ENCODE measurements around the gene EXD3.
"Not testable (repeated sequence)": the region's sequence is repeated elsewhere in the genome, so short reads cannot be mapped to it uniquely, and the experiment has no call there.

Gene EXD3

DNA sequence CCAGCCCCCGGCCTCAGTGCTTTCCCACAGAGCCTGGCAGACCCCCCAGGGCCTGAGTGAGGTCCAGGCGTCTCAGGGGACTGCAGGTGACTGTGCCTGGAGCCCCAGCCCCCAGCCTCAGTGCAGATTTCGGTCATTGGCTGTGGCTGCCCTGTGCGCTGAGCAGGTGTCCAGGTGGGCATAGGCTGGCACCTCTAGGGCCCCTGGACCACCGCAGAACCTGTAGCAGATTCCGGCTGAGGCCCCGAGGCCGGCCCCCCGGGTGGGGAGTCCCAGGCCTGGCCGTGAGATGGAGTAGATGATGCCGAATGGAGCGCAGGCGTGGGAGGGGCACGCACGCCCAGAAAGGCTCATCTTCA is 12.1 kb downstream of the EXD3 start:
- H3K4me3 ChIP-seq (ENCODE audit: low read depth, low read length), result no peak overlapping the region
- TF ChIP-seq, protein P1, sequence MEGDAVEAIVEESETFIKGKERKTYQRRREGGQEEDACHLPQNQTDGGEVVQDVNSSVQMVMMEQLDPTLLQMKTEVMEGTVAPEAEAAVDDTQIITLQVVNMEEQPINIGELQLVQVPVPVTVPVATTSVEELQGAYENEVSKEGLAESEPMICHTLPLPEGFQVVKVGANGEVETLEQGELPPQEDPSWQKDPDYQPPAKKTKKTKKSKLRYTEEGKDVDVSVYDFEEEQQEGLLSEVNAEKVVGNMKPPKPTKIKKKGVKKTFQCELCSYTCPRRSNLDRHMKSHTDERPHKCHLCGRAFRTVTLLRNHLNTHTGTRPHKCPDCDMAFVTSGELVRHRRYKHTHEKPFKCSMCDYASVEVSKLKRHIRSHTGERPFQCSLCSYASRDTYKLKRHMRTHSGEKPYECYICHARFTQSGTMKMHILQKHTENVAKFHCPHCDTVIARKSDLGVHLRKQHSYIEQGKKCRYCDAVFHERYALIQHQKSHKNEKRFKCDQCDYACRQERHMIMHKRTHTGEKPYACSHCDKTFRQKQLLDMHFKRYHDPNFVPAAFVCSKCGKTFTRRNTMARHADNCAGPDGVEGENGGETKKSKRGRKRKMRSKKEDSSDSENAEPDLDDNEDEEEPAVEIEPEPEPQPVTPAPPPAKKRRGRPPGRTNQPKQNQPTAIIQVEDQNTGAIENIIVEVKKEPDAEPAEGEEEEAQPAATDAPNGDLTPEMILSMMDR (IDR thresholded peaks at IDR 0.05; ENCODE audit: low read depth, low read length, missing control alignments), result no peak
- no peak for DNase-seq (ENCODE audit: low read depth)

DNA sequence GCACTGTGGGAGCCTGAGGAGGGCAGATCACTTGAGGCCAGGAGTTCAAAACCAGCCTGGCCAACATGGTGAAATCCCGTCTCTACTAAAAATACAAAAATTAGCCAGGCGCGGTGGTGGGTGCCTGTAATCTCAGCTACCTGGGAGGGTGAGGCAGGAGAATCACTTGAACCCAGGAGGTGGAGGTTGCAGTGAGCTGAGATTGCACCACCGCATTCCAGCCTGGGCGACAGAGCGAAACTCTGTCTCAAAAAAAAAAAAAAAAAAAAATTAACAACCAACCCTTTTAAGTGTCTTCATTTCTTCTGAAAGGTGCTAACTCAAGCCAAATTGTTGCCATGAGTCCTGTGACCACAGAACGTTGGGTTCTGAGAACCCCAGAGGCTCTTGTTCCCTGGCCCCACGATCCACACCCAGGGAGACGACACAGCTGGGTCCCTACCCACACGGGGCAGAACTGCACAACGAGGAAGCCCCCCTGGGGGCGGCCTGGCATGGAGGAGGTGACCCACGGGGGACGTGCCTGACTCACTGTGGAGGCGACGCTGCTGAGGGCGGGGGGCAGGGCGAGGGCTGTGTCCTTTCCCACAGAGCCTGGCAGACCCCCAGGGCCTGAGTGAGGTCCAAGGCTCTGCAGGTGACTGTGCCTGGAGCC is 12.6 kb downstream of the EXD3 start:
- H3K4me3 ChIP-seq (ENCODE audit: low read depth, low read length); DNase-seq (ENCODE audit: low read depth): not testable (repeated sequence)

DNA sequence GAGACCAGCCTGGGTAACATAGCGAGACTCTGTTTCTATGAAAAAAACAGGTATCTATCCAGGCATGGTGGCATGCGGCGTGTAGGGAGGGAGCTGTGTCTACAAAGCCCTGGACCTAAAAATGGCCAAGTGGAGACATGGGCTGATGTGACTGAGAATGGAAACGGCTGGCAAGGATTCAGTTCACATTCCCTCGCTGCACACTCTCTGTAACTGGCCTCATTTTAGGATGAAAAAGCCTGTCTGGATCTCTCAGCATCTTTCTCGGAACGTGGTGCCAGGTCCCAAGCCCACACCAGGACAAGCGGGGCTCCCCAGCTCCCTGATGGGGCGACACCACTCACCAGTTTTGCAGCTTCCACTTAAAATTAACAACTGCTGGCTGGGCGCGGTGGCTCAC is 13.4 kb downstream of the EXD3 start:
- DNase-seq (ENCODE audit: low read depth), result no peak
- TF ChIP-seq, protein P1 (IDR thresholded peaks at IDR 0.05; ENCODE audit: low read depth, low read length, missing control alignments), result no peak
- no peak overlapping the region for H3K4me3 ChIP-seq (ENCODE audit: low read depth, low read length)

DNA sequence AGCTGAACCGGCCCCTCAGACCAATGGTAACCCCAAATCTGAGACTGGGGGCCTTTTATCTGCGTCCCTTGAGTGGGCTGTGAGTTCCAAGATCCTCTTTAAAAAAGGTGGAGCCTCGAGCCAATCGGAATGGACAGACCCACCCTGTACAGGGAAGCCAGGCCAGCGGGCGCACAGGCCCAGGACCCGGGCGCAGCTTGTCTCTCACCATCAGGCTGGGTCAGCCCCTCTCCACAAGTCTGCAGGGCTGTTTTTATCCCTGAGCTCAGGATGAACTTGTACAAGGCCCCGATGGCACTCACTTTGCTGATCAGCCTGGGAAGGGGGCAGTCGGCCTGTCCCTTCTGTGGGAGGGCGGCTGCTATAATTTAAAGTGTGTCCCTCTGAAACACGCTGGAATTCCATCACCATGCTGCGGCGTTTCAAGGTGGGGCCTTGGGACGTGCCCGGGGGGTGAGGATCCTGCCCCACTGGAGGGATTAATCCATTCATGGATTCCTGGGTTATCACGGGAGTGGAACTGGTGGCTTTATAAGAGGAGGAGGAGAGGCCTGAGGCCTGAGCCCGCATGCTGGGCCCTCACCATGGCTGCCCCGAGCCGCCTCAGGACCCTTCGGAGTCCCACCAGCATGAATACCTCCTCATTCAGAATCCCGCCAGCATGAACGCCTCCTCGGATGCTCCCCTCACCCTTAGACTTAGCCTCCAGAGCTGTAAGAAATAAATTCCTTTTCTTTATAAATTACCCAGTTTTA is 14.1 kb downstream of the EXD3 start:
- no peak for DNase-seq (ENCODE audit: low read depth)
- H3K4me3 ChIP-seq (ENCODE audit: low read depth, low read length), result no peak overlapping the region
- TF ChIP-seq, protein P1 (IDR thresholded peaks at IDR 0.05; ENCODE audit: low read depth, low read length, missing control alignments), result no peak

DNA sequence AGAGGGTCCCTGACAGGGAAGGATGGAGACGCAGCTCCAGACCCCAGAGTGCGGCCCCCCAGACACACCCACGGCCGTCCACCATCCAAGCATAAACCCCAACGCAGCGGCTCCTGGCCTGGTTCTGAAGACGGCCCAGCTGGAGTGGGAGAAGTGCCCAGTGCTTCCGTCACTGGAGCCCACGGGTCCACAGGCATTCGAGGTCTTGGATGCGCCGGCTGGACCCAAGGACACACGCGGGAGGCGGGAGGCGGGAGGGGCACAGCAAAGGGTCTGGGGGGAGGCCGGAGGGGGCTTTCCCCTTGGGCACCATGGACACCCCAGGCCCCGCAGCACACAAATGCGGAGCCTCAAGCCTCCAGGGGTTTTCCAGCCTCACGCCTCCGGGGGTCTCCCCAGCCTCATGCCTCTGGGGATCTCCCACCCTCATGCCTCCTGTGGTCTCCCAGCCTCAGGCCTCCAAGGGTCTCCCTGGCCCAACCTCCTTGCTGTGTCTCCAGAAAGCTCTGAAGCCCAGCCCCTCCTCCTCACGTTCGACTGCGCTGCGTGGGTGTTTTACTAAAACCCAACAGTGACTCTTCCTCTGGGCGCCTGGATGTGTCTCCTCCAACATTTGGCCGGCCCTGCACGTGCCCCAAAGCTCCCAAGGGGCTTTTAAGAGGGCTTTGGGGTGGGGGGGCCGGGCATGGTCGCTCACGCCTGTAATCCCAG is 15.2 kb downstream of the EXD3 start:
- peak overlapping the region; percentile 5; the same call in 1 of the 2 replicates for H3K4me3 ChIP-seq (ENCODE audit: low read depth, low read length)
- TF ChIP-seq, protein P1 (IDR thresholded peaks at IDR 0.05; ENCODE audit: low read depth, low read length, missing control alignments), result no peak
- DNase-seq (ENCODE audit: low read depth), result peak; percentile 41

DNA sequence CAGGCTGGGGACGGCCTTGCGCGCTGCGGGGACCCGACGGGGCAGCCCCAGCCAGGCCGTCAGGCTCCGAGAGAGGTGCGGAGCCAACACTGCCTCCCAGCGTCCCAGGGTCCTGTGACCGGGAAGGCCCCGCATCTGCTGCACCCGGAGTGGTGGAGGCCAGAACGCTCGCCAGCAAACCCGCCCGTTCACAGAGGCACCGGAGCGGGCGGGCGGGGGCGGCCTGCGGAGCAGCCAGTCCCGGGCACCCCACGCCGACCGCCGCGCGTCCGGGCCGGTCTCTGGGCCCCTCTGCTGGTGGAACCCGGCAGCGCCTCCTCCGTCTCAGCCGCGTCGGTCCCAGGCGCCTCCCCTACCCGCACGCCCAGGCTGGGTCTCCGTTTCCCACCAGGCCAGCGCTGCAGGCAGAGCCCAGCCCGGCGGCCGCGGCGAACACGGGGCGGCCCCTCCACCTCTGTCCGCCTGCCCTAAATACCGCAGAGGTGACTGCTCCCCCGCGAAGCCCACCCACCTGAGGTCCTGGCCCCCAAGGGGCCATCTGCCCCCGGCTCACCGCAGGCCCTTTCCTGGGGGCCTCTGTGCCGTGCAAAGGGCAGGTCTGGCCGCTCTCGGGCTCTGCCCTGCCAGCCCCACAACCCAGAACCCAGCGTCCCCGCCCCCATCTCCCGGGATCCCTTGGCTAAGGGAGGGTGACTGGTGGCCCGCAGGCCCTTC is 15.9 kb downstream of the EXD3 start:
- TF ChIP-seq, protein P1 (IDR thresholded peaks at IDR 0.05; ENCODE audit: low read depth, low read length, missing control alignments), result peak; percentile 67
- DNase-seq (ENCODE audit: low read depth), result no peak
- H3K4me3 ChIP-seq (ENCODE audit: low read depth, low read length), result peak overlapping the region; percentile 38
